GM19372 (cell line): Measurements from ENCODE around the gene LEFTY2.
"Not testable (repeated sequence)": the region's sequence is repeated elsewhere in the genome, so short reads cannot be mapped to it uniquely, and the experiment has no call there.

Source experiments
- ATAC-seq: cut with Tn5 transposase; IDR thresholded peaks from one replicate; pipeline ENCODE4 v1.9.1; 2021; ENCODE audit warnings: mild to moderate bottlenecking, low read depth, moderate library complexity; ENCODE audit not compliant: unreplicated experiment

The LEFTY2 gene

DNA sequence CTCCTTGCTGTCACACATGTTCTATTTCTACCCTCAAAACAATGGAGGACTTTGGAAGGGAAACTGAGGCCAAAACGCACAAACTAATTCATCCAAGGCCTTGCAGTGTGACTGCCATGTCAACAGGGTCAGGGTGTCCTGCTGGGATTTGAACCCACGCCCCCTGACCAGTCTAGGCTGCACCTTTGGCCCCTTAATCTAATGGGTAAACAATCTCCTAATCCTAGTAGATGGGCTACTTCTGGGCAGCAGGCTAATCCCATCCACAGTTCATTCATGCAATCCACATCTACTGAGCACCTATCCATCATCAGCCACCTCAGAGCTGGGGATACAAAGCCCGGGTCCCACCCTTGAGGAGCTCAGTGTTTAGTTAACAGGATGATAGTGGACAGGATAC is 17.0 kb upstream of the LEFTY2 start:
- ATAC-seq, result no peak

GRCh38 chr1:225954753-225955152 is 13.7 kb upstream of the LEFTY2 start:
- ATAC-seq, result no peak

- no peak for ATAC-seq
Observed at GRCh38 chr1:225953315-225953714, 12.3 kb upstream of the LEFTY2 start.

DNA sequence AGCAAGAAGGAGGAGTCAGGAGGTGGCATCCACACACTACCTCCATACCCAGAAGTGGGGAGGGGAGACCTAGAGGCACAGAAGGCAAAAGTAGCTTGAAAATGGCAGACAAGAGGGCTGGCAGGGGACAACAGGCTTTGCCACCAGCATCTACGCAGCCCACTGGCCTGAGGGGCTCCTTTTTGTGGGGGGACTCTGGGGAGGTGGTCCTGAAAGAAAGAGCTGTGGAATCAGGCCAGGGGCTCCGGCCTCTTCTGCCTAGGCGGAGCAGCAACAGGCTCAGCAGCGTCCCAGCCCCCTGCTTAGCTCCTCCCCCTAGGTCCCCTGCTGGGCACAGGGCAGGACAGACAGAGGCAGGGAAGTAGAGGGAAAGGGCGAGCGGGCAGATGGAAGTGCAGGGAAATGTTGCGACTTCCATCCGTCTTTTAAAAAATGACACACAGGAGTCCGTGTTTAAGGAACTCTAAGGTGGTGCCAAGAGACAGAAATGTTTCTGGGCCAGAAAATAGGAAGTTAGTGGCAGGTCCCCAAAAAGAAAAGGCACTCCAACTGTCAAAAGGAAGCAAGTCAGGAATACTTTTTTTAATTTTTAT is 10.0 kb upstream of the LEFTY2 start:
- no peak for ATAC-seq

DNA sequence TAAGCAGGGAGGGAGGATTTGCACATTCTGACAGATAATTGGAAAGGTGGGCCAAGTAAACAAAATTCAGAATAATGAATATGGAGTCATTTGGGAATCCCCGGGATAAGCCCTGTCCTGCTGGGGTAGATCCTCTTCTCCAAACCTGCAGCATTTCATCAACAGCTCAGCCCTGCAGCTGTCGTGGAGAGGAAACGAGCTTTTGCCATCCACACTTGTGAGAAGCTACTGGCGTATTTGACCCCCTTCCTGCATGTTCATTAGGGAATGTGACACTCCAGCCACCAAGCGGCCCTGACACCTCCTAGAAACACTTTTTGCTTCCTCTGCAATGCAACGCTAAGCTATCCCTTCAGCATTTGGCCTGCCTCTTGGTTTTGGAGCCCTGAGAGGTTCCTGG is 8.0 kb upstream of the LEFTY2 start:
- ATAC-seq, result no peak

- no peak for ATAC-seq
Observed at GRCh38 chr1:225946803-225947202, 5.8 kb upstream of the LEFTY2 start.

DNA sequence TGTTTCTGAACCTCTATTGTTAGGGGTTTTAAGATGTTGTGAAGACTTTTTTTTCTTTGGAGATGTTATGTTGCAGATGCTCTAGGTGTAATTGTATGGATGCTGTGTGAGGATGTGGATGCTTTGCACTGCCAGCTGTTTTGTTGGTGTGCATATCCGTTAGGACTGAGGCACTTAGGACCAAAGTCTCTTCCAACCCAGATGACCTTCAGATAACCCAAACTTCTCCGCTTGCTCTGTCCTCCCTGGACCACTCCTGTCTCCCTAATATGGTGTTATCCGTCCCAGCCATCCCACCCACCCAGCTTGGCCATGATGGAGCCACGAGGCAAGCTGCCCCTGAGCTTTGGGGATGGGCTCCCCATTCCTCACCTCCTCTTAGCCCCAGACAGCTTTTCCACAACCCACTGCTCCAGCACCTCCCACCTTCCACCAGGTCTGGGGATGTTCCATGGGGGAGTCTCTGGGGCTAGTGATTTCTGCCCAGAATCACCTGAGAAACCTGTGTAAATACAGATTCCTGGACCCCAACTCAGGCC is 5.1 kb upstream of the LEFTY2 start:
- ATAC-seq, result no peak

GRCh38 chr1:225945564-225945963 is 4.5 kb upstream of the LEFTY2 start:
- no peak for ATAC-seq

- peak; percentile 68 for ATAC-seq
Observed at GRCh38 chr1:225944951-225945350, 3.9 kb upstream of the LEFTY2 start.

GRCh38 chr1:225944387-225944786 is 3.4 kb upstream of the LEFTY2 start:
- no peak for ATAC-seq

DNA sequence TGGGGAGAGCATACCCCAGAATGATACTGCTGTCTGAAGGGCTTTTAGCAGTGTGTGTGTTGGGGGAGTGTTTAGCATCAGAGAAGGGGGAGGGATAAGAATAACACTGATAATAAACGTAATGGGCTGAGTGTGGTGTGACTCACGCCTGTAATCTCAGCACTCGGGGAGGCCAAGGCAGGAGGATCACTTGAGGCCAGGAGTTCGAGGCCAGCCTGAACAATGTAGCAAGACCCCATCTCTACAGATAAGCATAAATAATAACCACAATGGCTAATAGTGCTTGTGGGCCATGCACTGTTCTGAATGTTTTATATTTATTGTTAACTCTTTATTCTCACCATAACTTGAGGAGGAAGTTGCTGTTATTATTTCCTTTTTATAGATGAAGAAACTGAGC is 2.6 kb upstream of the LEFTY2 start:
- ATAC-seq, result no peak

- ATAC-seq, result peak; percentile 55
Observed at GRCh38 chr1:225942574-225942973, 1.6 kb upstream of the LEFTY2 start.

DNA sequence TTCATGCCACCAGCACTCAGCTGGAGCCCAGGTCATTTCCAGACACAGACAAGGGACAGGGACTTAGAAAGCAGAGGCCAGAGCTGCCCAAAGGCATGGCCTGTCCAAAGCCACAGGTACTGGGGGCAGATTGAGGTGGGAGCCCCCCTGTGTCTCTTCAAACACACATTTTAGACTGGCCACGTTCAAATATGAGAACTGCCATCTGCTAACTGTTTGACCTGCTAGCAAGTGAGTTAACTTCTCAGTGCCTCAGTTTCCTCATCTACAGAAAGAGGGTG is 862 bp upstream of the LEFTY2 start:
- ATAC-seq, result no peak

GRCh38 chr1:225940385-225941151 is 452 bp downstream of the LEFTY2 start:
- ATAC-seq, result no peak

DNA sequence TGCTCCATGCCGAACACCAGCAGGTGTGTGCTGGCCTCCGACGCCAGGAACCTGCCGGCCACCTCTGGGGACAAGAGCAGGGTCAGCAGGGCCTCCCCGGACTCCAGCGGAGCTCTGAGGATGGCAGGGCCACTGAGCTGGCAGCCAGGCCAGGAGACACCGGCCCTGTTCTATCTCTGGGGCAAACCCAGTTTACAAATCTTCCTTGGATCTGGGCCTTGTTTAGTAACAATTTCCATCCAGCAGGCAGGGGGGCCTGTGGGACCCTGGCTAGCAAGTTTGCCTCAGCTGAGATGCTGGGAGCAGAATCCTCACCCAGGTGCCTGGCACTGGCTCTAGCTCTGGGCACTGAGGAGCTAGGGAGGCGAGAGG is 1.1 kb downstream of the LEFTY2 start:
- not testable (repeated sequence) for ATAC-seq

DNA sequence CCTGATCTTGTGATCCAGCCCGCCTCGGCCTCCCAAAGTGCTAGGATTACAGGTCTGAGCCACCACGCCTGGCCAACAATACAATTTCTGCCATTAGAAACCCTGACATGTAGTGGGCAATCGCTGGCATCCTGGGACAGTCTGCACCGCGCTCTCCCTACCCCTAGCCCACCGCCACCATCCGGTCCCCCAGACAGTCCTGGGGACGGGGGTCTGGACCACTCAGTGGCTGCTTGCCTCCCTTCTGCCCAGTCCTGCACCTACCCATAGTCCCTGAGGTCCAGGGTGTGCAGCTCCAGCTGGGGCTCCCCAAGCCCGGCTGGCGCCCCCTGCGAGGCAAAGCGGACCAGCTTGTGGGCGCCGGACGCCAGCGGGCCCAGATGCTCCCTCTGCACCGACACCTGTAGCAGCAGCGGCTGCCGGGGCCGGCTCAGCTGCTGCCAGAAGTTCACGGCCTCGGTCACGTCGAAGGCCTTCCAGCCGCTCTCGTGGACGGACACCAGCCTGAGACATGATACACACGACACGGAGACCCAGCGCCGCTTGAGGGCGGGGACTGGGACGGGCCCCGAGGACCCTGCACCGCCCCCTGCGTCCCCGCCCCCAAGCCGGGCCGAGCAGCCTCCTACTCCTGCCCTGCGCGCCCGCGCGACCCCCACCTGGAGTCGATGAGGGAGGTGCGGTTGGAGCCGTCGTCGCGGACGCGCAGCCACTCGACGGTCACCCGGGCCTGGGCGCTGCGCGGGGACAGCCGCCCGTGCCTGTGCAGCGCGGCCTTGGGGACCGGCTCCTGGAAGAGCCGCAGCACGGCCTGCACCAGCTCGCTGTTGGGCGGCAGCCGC is 1.7 kb downstream of the LEFTY2 start:
- not testable (repeated sequence) for ATAC-seq

DNA sequence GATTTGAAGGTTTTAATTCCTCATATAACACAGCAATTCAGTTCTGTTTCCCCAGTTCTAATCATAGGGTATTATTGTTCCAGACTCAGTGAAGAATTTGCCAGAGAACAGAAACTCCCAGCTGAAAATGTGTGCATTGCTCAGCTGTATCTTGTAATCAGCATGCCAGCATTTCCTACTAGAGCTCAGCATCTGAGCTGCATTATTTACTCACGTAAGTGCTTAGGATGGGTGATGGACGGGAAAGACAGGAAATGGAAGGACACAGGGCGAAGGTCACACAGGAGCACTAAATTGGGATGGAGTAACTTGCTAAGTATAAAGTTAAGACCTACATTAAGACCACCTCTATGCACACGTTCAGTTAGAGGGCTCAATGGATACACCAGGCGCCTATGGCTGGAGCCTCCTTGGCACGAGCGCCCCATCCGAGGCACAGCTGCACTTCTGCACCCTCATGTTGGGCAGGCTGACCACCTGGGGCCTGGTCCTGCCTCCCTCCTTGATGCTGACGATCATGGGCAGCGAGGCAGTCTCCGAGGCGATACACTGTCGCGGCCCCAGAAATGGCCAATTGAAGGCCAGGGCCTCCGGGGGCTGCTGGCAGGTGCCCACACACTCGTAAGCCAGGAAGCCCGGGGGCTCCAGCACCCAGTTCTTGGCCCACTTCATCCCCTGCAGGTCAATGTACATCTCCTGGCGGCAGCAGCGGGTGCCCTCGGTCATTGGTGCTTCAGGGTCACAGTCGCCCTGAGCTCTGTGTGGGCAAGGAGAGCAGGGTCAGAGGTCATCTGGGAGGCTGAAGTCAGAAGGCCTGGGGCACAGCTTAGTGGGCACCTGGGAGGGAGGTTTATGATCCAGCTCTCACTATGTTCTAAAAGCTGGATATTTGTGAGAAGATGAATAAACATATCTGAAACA is 3.7 kb downstream of the LEFTY2 start:
- ATAC-seq, result no peak

GRCh38 chr1:225936523-225936922 is 4.5 kb downstream of the LEFTY2 start:
- no peak for ATAC-seq

DNA sequence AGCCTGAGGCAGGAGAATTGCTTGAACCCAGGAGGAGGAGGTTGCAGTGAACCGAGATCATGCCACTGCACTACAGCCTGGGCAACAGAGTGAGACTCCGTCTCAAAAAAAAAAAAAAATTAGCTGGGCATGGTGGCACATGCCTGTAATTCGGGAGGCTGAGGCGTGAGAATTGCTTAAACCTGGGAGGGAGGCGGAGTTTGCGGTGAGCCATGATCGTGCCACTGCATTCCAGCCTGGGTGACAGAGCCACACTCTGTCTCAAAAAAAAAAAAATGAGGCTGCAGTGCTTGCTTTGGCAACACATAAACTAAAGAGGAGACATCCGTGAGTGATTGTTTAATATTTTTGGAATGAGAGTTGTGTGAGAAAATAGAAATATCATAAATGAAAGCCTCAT is 4.9 kb downstream of the LEFTY2 start:
- ATAC-seq, result not testable (repeated sequence)

DNA sequence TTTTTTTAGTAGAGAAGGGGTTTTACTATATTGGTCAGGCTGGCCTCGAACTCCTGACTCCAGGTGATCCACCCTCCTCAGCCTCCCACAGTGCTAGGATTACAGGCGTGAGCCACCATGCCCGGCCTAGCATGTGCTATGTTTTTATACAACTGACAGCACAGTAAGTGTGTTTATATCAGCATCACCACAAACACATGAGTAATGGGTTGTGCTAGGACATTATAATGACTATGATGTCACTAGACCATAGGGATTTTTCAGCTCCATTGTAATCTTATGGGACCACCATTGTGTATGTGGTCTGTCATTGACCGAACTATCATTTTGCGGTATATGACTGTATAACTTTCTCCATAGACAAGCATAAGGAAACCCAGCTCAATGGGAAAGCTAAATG is 6.3 kb downstream of the LEFTY2 start:
- no peak for ATAC-seq
